Testis (tissue), 3 donors: ENCODE data around the gene ATP5PD. TPM values are rescaled to one million over a fixed set of nuclear protein-coding genes. Genes with fewer than 3 reads are reported as not detected.

Experiments used
- DNase-seq: peaks from one replicate; pipeline ENCODE4 v3.0.0-alpha.2; 2019
- H3K27ac ChIP-seq, 2 donors: fragments of 200-600 bp; sonication (generic); one replicate each; pipeline ENCODE4 v1.5.1; 2019
- H3K27me3 ChIP-seq: fragments of 200-600 bp; sonication (generic); one replicate; pipeline ENCODE4 v1.5.1; 2019
- H3K36me3 ChIP-seq: fragments of 200-600 bp; sonication (generic); one replicate; pipeline ENCODE4 v1.5.1; 2017; ENCODE audit warnings: low read depth; ENCODE audit errors: missing control alignments
- H3K4me1 ChIP-seq: fragments of 200-600 bp; sonication (generic); one replicate; pipeline ENCODE4 v1.5.1; 2019
- H3K4me3 ChIP-seq, 2 donors: fragments of 200-600 bp; sonication (generic); one replicate each; pipeline ENCODE4 v1.5.1; 2017 to 2019
- H3K9me3 ChIP-seq: fragments of 200-600 bp; sonication (generic); one replicate; pipeline ENCODE4 v1.5.1; 2017
- POLR2A ChIP-seq: fragments of 450-650 bp; IDR thresholded peaks from one replicate; pipeline ENCODE4 v1.6.1; 2017; ENCODE audit warnings: antibody characterized with exemption, mild to moderate bottlenecking, moderate library complexity
- WGBS, 2 donors: methylation state at CpG; one replicate each; pipeline ENCODE4 v1.1.5; 2018; 5-methylcytosine and 5-hydroxymethylcytosine counted together
- intact Hi-C: fragments of 100-400 bp; cut with DNase I; formaldehyde crosslinking; loops from one replicate; pipeline ENCODE4 v1.15.1; 2023; ENCODE audit warnings: low total_unique reads
- polyA plus RNA-seq: library from polyadenylated mRNA; stranded (reverse); fragments of 350-450 nt; fragmentation: Illumina TruSeq; extraction: RNeasy Lipid Tissue Mini Kit (QIAGEN cat#74804); gene quantifications from one replicate; pipeline ENCODE4 v1.2.3, GENCODE V29; 2014; ENCODE audit warnings: low read depth, low replicate concordance; ENCODE audit not compliant: insufficient read depth
- total RNA-seq, 2 donors: library from RNA; depleted of rRNA; stranded (reverse); fragments of >200 nt; gene quantifications; one replicate each; pipeline ENCODE4 v1.2.3, GENCODE V29; 2016
- TF ChIP-seq, protein P1 (sequence below), 3 experiments: fragments of 450-650 bp in 2 of 3; fragments of 200-600 bp in 1 of 3; sonication (generic) in 1 of 3; IDR thresholded peaks; one replicate each; pipeline ENCODE4 v1.5.1; 2016 to 2019; ENCODE audit warnings: antibody characterized with exemption in 3 of 3, mild to moderate bottlenecking in 2 of 3, moderate library complexity in 1 of 3

Gene ATP5PD
- total and polyA plus RNA-seq, 3 donors from 2014 or later: 126 to 190 (median 148) TPM

DNA sequence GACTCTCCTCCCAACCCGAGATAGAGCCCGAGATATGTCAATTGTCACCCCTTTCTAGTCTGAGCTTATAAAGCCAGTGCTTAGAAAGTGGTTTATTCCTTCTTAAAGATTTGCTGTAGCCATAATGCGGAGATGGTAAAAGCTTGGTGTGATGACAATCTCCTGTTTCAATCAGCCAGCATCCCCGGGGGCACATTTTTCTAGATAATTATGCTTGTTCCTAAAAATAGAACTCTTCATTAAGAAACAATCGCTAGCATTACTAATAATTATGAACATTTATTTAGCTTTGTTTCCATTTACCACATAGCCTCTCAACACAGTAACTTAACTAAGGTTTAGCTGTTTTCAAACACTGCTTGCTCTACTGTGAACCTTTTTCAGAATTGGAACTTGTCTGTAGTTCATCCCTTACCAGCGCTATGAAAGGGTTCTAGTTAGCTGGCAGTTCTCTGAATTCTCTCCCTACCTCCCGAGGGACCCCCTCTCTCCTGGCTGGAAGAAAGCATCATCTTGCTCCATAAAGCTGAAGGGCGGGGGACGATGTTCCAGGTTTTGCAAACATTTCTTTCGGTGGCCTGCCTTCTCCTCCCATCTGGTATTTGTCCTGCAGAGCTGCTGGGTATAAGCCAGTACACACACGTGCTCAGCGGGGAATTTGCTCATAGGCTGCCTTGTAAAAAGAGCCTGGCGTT is 35.2 kb downstream of the ATP5PD start:
- DNase-seq: peak; percentile 80
- 30 to 31% methylated on average over 13 of the region's 13 CpGs for WGBS, 2 donors
- peak overlapping the region; percentile 68 to 73 for H3K27ac ChIP-seq
- TF ChIP-seq POLR2A: no peak
- TF ChIP-seq, protein P1, sequence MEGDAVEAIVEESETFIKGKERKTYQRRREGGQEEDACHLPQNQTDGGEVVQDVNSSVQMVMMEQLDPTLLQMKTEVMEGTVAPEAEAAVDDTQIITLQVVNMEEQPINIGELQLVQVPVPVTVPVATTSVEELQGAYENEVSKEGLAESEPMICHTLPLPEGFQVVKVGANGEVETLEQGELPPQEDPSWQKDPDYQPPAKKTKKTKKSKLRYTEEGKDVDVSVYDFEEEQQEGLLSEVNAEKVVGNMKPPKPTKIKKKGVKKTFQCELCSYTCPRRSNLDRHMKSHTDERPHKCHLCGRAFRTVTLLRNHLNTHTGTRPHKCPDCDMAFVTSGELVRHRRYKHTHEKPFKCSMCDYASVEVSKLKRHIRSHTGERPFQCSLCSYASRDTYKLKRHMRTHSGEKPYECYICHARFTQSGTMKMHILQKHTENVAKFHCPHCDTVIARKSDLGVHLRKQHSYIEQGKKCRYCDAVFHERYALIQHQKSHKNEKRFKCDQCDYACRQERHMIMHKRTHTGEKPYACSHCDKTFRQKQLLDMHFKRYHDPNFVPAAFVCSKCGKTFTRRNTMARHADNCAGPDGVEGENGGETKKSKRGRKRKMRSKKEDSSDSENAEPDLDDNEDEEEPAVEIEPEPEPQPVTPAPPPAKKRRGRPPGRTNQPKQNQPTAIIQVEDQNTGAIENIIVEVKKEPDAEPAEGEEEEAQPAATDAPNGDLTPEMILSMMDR (IDR thresholded peaks at IDR 0.05): no peak
- intact Hi-C loops: no loop called here
- peak overlapping the region in 1 of 2 donors; percentile 83 for H3K4me3 ChIP-seq
- H3K9me3 ChIP-seq: no peaks in the 10 kb centered on the region
- H3K36me3 ChIP-seq: no peaks in the 10 kb centered on the region
- H3K4me1 ChIP-seq: peaks cover 8% of the 10 kb centered on the region
- H3K27me3 ChIP-seq: no peaks in the 10 kb centered on the region

DNA sequence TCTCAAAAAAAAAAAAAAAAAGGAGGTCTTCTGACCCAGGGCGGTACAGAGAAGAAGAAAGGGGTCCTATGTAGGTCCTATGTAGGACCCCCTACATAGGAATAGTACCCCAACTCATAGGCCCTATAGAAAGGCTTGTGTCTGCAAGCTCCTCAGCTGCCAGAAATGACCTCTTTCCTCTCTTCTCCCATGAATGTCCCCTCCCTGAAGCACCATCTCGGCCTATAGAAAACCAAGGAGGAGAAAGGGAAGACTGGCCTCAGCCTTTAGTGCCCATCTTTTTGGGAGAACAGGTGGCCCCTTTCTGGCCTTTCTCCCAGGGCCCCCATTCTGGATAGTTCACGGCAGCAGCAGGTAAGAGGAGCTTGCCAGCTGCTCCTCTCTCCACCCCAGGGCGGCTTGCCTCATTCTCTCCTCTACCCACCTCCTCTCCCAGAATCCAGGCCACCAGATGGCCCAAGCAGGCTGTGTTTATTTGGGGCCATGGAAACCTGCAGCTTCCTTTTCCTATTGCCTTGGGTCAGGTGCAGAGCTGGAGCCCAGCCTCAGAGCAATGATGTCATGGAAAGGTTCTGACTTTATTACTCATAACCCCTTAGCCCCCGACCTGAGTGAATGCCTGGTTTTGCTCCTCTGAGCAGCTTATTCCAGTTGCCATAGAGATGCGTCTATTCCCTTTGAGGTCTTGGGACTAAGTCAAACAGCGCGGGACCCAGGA is 35.9 kb downstream of the ATP5PD start:
- no peak for TF ChIP-seq POLR2A
- TF ChIP-seq, protein P1 (IDR thresholded peaks at IDR 0.05): no peak
- no peak for DNase-seq
- intact Hi-C loops: no loop called here
- no peak overlapping the region for H3K4me3 ChIP-seq
- H3K9me3 ChIP-seq: no peaks in the 10 kb centered on the region
- WGBS, 2 donors: 46 to 55% methylated on average over 8 of the region's 8 CpGs
- no peaks in the 10 kb centered on the region for H3K36me3 ChIP-seq
- no peaks in the 10 kb centered on the region for H3K27me3 ChIP-seq
- H3K27ac ChIP-seq: peak overlapping the region in 1 of 2 donors; percentile 68
- peaks cover 8% of the 10 kb centered on the region for H3K4me1 ChIP-seq

- no peaks in the 10 kb centered on the region for H3K36me3 ChIP-seq
- no peak for DNase-seq
- peaks cover 8% of the 10 kb centered on the region for H3K4me1 ChIP-seq
- no peaks in the 10 kb centered on the region for H3K9me3 ChIP-seq
- TF ChIP-seq, protein P1 (IDR thresholded peaks at IDR 0.05): no peak
- no peak for TF ChIP-seq POLR2A
- intact Hi-C loops: no loop called here
- WGBS, 2 donors: 58 to 69% methylated on average over 2 of the region's 2 CpGs
- H3K4me3 ChIP-seq: no peak overlapping the region
- no peak overlapping the region for H3K27ac ChIP-seq
- no peaks in the 10 kb centered on the region for H3K27me3 ChIP-seq
Observed at GRCh38 chr17:75009139-75009724, 37.5 kb downstream of the ATP5PD start.

DNA sequence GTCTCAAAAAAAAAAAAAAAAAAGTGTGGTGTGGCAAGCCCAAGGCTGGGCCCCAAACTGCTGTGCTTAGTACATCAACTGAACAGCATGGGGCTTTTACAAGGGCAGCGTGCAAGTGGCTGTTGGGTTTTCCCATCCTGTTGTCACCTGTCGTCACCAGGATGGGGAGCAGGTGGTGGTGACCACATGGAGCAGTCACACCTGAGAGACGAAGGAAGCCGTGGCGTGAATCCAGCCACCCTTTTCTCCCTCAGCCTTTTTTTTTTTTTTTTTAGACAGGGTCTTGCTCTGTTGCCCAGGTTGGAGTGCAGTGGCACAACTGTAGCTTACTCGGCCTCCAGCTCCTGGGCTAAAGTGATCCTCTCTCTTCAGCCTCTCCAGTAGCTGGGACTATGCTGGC is 38.4 kb downstream of the ATP5PD start:
- H3K4me3 ChIP-seq: no peak overlapping the region
- TF ChIP-seq, protein P1 (IDR thresholded peaks at IDR 0.05): no peak
- no peak for TF ChIP-seq POLR2A
- H3K27ac ChIP-seq: no peak overlapping the region
- H3K9me3 ChIP-seq: no peaks in the 10 kb centered on the region
- WGBS, 2 donors: 87 to 91% methylated on average over 6 of the region's 6 CpGs
- peaks cover 8% of the 10 kb centered on the region for H3K4me1 ChIP-seq
- no peaks in the 10 kb centered on the region for H3K27me3 ChIP-seq
- intact Hi-C loops: no loop called here
- DNase-seq: no peak
- no peaks in the 10 kb centered on the region for H3K36me3 ChIP-seq
